Panc1 (cell line): ENCODE results near the gene CDK11A. TPM values are rescaled to one million over a fixed set of nuclear protein-coding genes. Genes with fewer than 3 reads are reported as not detected.
"Not testable (repeated sequence)": the region's sequence is repeated elsewhere in the genome, so short reads cannot be mapped to it uniquely, and the experiment has no call there.

ENCODE experiments used
- ATAC-seq: fragments of 200-7000 bp; cut with Tn5 transposase; 2 replicates; pipeline ENCODE4 v1.9.1; 2020; ENCODE audit warnings: mild to moderate bottlenecking, moderate library complexity
- BruUV-seq: library from RNA; stranded (reverse); fragments of 400-500 nt; replicated peaks from 2 replicates; lab custom pipeline; 2021; lab: Mats Ljungman, UMichigan
- CTCF ChIA-PET: fragments of 300-600 bp; sonication (Branson Sonifier 250); formaldehyde crosslinking; loops from one replicate; lab custom pipeline; 2022; ENCODE audit warnings: antibody characterized with exemption; lab: Charles Lee
- POLR2A ChIA-PET: fragments of 300-600 bp; sonication (Branson Sonifier 250); formaldehyde crosslinking; loops from one replicate; lab custom pipeline; 2022; ENCODE audit warnings: antibody characterized with exemption; lab: Charles Lee
- DNase-seq: peaks from one replicate; pipeline ENCODE4 v3.0.0-alpha.2; 2010; ENCODE audit warnings: low read depth, low spot score
- H3K27ac ChIP-seq: 2 replicates; pipeline ENCODE4 v1.5.1; 2011; ENCODE audit warnings: mild to moderate bottlenecking, low read length, inconsistent platforms
- H3K27me3 ChIP-seq: fragments of 200-500 bp; sonication (Bioruptor generic); 2 replicates; pipeline ENCODE4 v1.6.0; 2014; ENCODE audit warnings: low read length, inconsistent platforms; ENCODE audit not compliant: control insufficient read depth, insufficient read depth
- H3K36me3 ChIP-seq: fragments of 200-500 bp; sonication (Bioruptor generic); 2 replicates; pipeline ENCODE4 v1.5.1; 2014; ENCODE audit warnings: inconsistent platforms, mild to moderate bottlenecking, low read length, moderate library complexity; ENCODE audit not compliant: control insufficient read depth, insufficient read depth
- H3K4me1 ChIP-seq: 2 replicates; pipeline ENCODE4 v1.5.1; 2011; ENCODE audit warnings: inconsistent platforms, mild to moderate bottlenecking, low read length, moderate library complexity; ENCODE audit not compliant: control insufficient read depth, insufficient read depth
- H3K4me3 ChIP-seq, 2 experiments: 2 replicates each; pipeline ENCODE4 v1.5.1; 2011 to 2012; ENCODE audit warnings: low read depth in 2 of 2, low read length in 2 of 2, mild to moderate bottlenecking in 2 of 2, inconsistent platforms in 1 of 2, moderate library complexity in 1 of 2
- H3K9me3 ChIP-seq: fragments of 200-500 bp; sonication (Bioruptor generic); 2 replicates; pipeline ENCODE4 v1.5.1; 2014; ENCODE audit warnings: low read depth, mild to moderate bottlenecking, inconsistent platforms, low read length, moderate library complexity; ENCODE audit not compliant: control insufficient read depth, insufficient read depth
- CTCF ChIP-seq: fragments of 450-650 bp; IDR thresholded peaks from 2 replicates; pipeline ENCODE4 v1.5.1; 2017; ENCODE audit warnings: mild to moderate bottlenecking
- TCF7L2 ChIP-seq: IDR thresholded peaks from 2 replicates; pipeline ENCODE4 v1.6.1; 2011; ENCODE audit warnings: mild to moderate bottlenecking, low read depth, low read length, inconsistent platforms
- in situ Hi-C: cut with HindIII; loops from 2 replicates; pipeline ENCODE4 v1.10.0; 2016; ENCODE audit warnings: low sequenced_read_pairs, low pct_unique_long_range_greater_than_20kb
- intact Hi-C: fragments of 100-400 bp; cut with micrococcal nuclease; formaldehyde crosslinking; loops from one replicate; pipeline ENCODE4 v1.10.0; 2022; ENCODE audit not compliant: unreplicated experiment
- total RNA-seq: library from RNA; stranded (reverse); gene quantifications from one replicate; pipeline ENCODE4 v1.2.1, GENCODE V29; 2021; ENCODE audit not compliant: unreplicated experiment

Gene CDK11A
- total RNA-seq, 1 experiment from 2014 or later = 83.6 TPM

GRCh38 chr1:1746566-1746909, 22.4 kb upstream of the CDK11A start:
- in situ Hi-C loops = not testable (repeated sequence)

GRCh38 chr1:1745651-1746565, 21.8 kb upstream of the CDK11A start:
- peak; percentile 88 for ATAC-seq
- H3K9me3 ChIP-seq, H3K36me3 ChIP-seq, in situ Hi-C loops, CTCF ChIA-PET, H3K27me3 ChIP-seq, intact Hi-C loops, DNase-seq, H3K27ac ChIP-seq, POLR2A ChIA-PET, H3K4me1 ChIP-seq: not testable (repeated sequence)
- peak overlapping the region; percentile 41 to 44 for H3K4me3 ChIP-seq
- TF ChIP-seq TCF7L2 = peak; percentile 85
- BruUV-seq = TSS peak; percentile 84

More at GRCh38 chr1:1746566-1746909, 22.4 kb upstream of the CDK11A start:
- CTCF ChIA-PET = interaction anchor here (0.7 kb wide), 1 partner anchor 458 kb away, joined by 4 read pairs; no protein-coding TSS in a partner anchor
- peak overlapping the region; percentile 41 to 43 for H3K4me3 ChIP-seq
- ATAC-seq = peak; percentile 93
- H3K9me3 ChIP-seq, BruUV-seq, POLR2A ChIA-PET, DNase-seq, H3K27ac ChIP-seq, intact Hi-C loops, H3K27me3 ChIP-seq, H3K4me1 ChIP-seq, H3K36me3 ChIP-seq: not testable (repeated sequence)
- peak; percentile 40; the same call in 1 of the 2 replicates for TF ChIP-seq CTCF

- H3K27me3 ChIP-seq, H3K9me3 ChIP-seq, H3K4me1 ChIP-seq, POLR2A ChIA-PET, H3K36me3 ChIP-seq, DNase-seq, CTCF ChIA-PET, intact Hi-C loops, in situ Hi-C loops, H3K27ac ChIP-seq, H3K4me3 ChIP-seq, ATAC-seq: not testable (repeated sequence)
- TSS peak; percentile 25 for BruUV-seq
Observed at GRCh38 chr1:1742529-1742928, 18.4 kb upstream of the CDK11A start.

GRCh38 chr1:1741013-1741412, 16.9 kb upstream of the CDK11A start:
- H3K27me3 ChIP-seq, POLR2A ChIA-PET, H3K9me3 ChIP-seq, H3K36me3 ChIP-seq, BruUV-seq, in situ Hi-C loops, H3K4me1 ChIP-seq, ATAC-seq, H3K4me3 ChIP-seq, H3K27ac ChIP-seq, DNase-seq, CTCF ChIA-PET, intact Hi-C loops: not testable (repeated sequence)

- BruUV-seq, in situ Hi-C loops, POLR2A ChIA-PET, H3K9me3 ChIP-seq, H3K36me3 ChIP-seq, H3K4me3 ChIP-seq, intact Hi-C loops, H3K4me1 ChIP-seq, DNase-seq, H3K27me3 ChIP-seq, H3K27ac ChIP-seq, CTCF ChIA-PET: not testable (repeated sequence)
- ATAC-seq = peak; percentile 38
Observed at GRCh38 chr1:1738799-1739337, 14.7 kb upstream of the CDK11A start.

- intact Hi-C loops, H3K4me1 ChIP-seq, in situ Hi-C loops, H3K9me3 ChIP-seq, H3K36me3 ChIP-seq, DNase-seq, CTCF ChIA-PET, H3K27me3 ChIP-seq, POLR2A ChIA-PET, BruUV-seq, H3K27ac ChIP-seq, H3K4me3 ChIP-seq: not testable (repeated sequence)
- ATAC-seq = 0 out of 2 replicates have a peak, but pooled peaks have one; percentile 6
Observed at GRCh38 chr1:1737675-1738590, 13.8 kb upstream of the CDK11A start.
